Activated naive CD8-positive, alpha-beta T cell treated with anti-CD3 and anti-CD28 coated beads, Interleukin-2, amount 50 U/mL, for 24 hours (primary cell): ENCODE data around the gene COL23A1.

Experiments used
- ATAC-seq: fragments of 150-1000 bp; cut with Tn5 transposase; one replicate; pipeline ENCODE4 v1.10.0; 2021
- DNase-seq: peaks from one replicate; pipeline ENCODE4 v3.0.0; 2021
- H3K27ac Mint-ChIP-seq: one replicate; pipeline ENCODE4 v1.8.0; 2021; ENCODE audit warnings: mild to moderate bottlenecking, mixed read lengths
- H3K27me3 Mint-ChIP-seq: one replicate; pipeline ENCODE4 v1.8.0; 2021; ENCODE audit warnings: mixed read lengths
- H3K36me3 Mint-ChIP-seq: one replicate; pipeline ENCODE4 v1.8.0; 2021; ENCODE audit warnings: low read depth, mixed read lengths
- H3K4me1 Mint-ChIP-seq: one replicate; pipeline ENCODE4 v1.8.0; 2021; ENCODE audit warnings: mixed read lengths
- H3K4me3 Mint-ChIP-seq: one replicate; pipeline ENCODE4 v1.8.0; 2021; ENCODE audit warnings: mild to moderate bottlenecking, moderate library complexity, mixed read lengths
- H3K9me3 Mint-ChIP-seq: one replicate; pipeline ENCODE4 v1.8.0; 2021; ENCODE audit warnings: mixed read lengths

Gene COL23A1

GRCh38 chr5:178314961-178315820 lies 275.0 kb downstream of the COL23A1 start:
- no peak for ATAC-seq
- no peaks in the 10 kb centered on the region for H3K27me3 Mint-ChIP-seq
- H3K4me3 Mint-ChIP-seq: no peak overlapping the region
- no peak for DNase-seq
- peaks cover 17% of the 10 kb centered on the region for H3K9me3 Mint-ChIP-seq
- H3K36me3 Mint-ChIP-seq: peaks cover 5% of the 10 kb centered on the region
- H3K27ac Mint-ChIP-seq: no peak overlapping the region
- no peaks in the 10 kb centered on the region for H3K4me1 Mint-ChIP-seq

GRCh38 chr5:178314061-178314660 lies 276.0 kb downstream of the COL23A1 start:
- H3K27me3 Mint-ChIP-seq: no peaks in the 10 kb centered on the region
- H3K36me3 Mint-ChIP-seq: peaks cover 5% of the 10 kb centered on the region
- no peak overlapping the region for H3K27ac Mint-ChIP-seq
- DNase-seq: no peak
- ATAC-seq: no peak
- H3K4me3 Mint-ChIP-seq: no peak overlapping the region
- H3K4me1 Mint-ChIP-seq: no peaks in the 10 kb centered on the region
- peaks cover 17% of the 10 kb centered on the region for H3K9me3 Mint-ChIP-seq

GRCh38 chr5:178313316-178313715 lies 276.9 kb downstream of the COL23A1 start:
- H3K9me3 Mint-ChIP-seq: peaks cover 17% of the 10 kb centered on the region
- ATAC-seq: no peak
- peaks cover 5% of the 10 kb centered on the region for H3K36me3 Mint-ChIP-seq
- H3K4me3 Mint-ChIP-seq: no peak overlapping the region
- no peaks in the 10 kb centered on the region for H3K4me1 Mint-ChIP-seq
- DNase-seq: no peak
- H3K27me3 Mint-ChIP-seq: no peaks in the 10 kb centered on the region
- no peak overlapping the region for H3K27ac Mint-ChIP-seq

GRCh38 chr5:178312880-178313282 lies 277.3 kb downstream of the COL23A1 start:
- no peak overlapping the region for H3K4me3 Mint-ChIP-seq
- no peaks in the 10 kb centered on the region for H3K27me3 Mint-ChIP-seq

GRCh38 chr5:178310130-178310865 lies 279.9 kb downstream of the COL23A1 start:
- Mint-ChIP-seq H3K4me3 (no peak overlapping the region), H3K9me3 (no peaks in the 10 kb centered on the region), H3K36me3 (no peaks in the 10 kb centered on the region), H3K27ac (no peak overlapping the region), H3K4me1 (no peaks in the 10 kb centered on the region), H3K27me3 (peaks cover 8% of the 10 kb centered on the region)
- ATAC-seq (no peak), DNase-seq (no peak)

More at GRCh38 chr5:178312880-178313282, 277.3 kb downstream of the COL23A1 start:
- no peaks in the 10 kb centered on the region for H3K4me1 Mint-ChIP-seq
- no peak overlapping the region for H3K27ac Mint-ChIP-seq
- no peak for DNase-seq
- no peak for ATAC-seq
- H3K36me3 Mint-ChIP-seq: peaks cover 5% of the 10 kb centered on the region
- peaks cover 16% of the 10 kb centered on the region for H3K9me3 Mint-ChIP-seq

GRCh38 chr5:178309271-178310013 lies 280.8 kb downstream of the COL23A1 start:
- no peaks in the 10 kb centered on the region for H3K4me1 Mint-ChIP-seq
- DNase-seq (no peak), ATAC-seq (no peak)
- H3K27me3 Mint-ChIP-seq: peaks cover 8% of the 10 kb centered on the region
- no peak overlapping the region for H3K27ac Mint-ChIP-seq
- no peaks in the 10 kb centered on the region for H3K36me3 Mint-ChIP-seq
- no peaks in the 10 kb centered on the region for H3K9me3 Mint-ChIP-seq
- no peak overlapping the region for H3K4me3 Mint-ChIP-seq

GRCh38 chr5:178308541-178309092 lies 281.6 kb downstream of the COL23A1 start:
- DNase-seq (no peak), ATAC-seq (no peak)
- Mint-ChIP-seq H3K9me3 (no peaks in the 10 kb centered on the region), H3K36me3 (no peaks in the 10 kb centered on the region), H3K4me1 (no peaks in the 10 kb centered on the region), H3K4me3 (no peak overlapping the region), H3K27me3 (peaks cover 8% of the 10 kb centered on the region), H3K27ac (no peak overlapping the region)

GRCh38 chr5:178307267-178308045 lies 282.7 kb downstream of the COL23A1 start:
- Mint-ChIP-seq H3K4me3 (no peak overlapping the region), H3K9me3 (no peaks in the 10 kb centered on the region), H3K4me1 (no peaks in the 10 kb centered on the region), H3K36me3 (no peaks in the 10 kb centered on the region), H3K27me3 (peaks cover 8% of the 10 kb centered on the region), H3K27ac (no peak overlapping the region)
- DNase-seq (no peak), ATAC-seq (no peak)

- DNase-seq: no peak
- H3K27me3 Mint-ChIP-seq: peaks cover 8% of the 10 kb centered on the region
Observed at GRCh38 chr5:178306430-178307225, 283.6 kb downstream of the COL23A1 start.

GRCh38 chr5:178305801-178306200 lies 284.4 kb downstream of the COL23A1 start:
- no peaks in the 10 kb centered on the region for H3K36me3 Mint-ChIP-seq
- no peak overlapping the region for H3K4me3 Mint-ChIP-seq
- ATAC-seq (no peak), DNase-seq (no peak)
- no peak overlapping the region for H3K27ac Mint-ChIP-seq
- H3K4me1 Mint-ChIP-seq: no peaks in the 10 kb centered on the region
- H3K9me3 Mint-ChIP-seq: peaks cover 5% of the 10 kb centered on the region
- peaks cover 8% of the 10 kb centered on the region for H3K27me3 Mint-ChIP-seq

More at GRCh38 chr5:178306430-178307225, 283.6 kb downstream of the COL23A1 start:
- Mint-ChIP-seq H3K4me3 (no peak overlapping the region), H3K4me1 (no peaks in the 10 kb centered on the region), H3K36me3 (no peaks in the 10 kb centered on the region), H3K27ac (no peak overlapping the region), H3K9me3 (no peaks in the 10 kb centered on the region)
- no peak for ATAC-seq

- no peak for DNase-seq
- ATAC-seq: no peak
- H3K27me3 Mint-ChIP-seq: peaks cover 8% of the 10 kb centered on the region
- H3K4me1 Mint-ChIP-seq: no peaks in the 10 kb centered on the region
- H3K36me3 Mint-ChIP-seq: no peaks in the 10 kb centered on the region
- no peak overlapping the region for H3K4me3 Mint-ChIP-seq
- H3K9me3 Mint-ChIP-seq: peaks cover 6% of the 10 kb centered on the region
- no peak overlapping the region for H3K27ac Mint-ChIP-seq
Observed at GRCh38 chr5:178304761-178305645, 285.2 kb downstream of the COL23A1 start.

- DNase-seq (no peak), ATAC-seq (no peak)
- Mint-ChIP-seq H3K4me3 (no peak overlapping the region), H3K27ac (no peak overlapping the region), H3K27me3 (peaks cover 8% of the 10 kb centered on the region), H3K36me3 (no peaks in the 10 kb centered on the region), H3K9me3 (peaks cover 6% of the 10 kb centered on the region), H3K4me1 (no peaks in the 10 kb centered on the region)
Observed at GRCh38 chr5:178304016-178304415, 286.2 kb downstream of the COL23A1 start.
